GM20000 (cell line): ENCODE results near the gene TMCC1.
"Not testable (repeated sequence)": the region's sequence is repeated elsewhere in the genome, so short reads cannot be mapped to it uniquely, and the experiment has no call there.

Experiments
- DNase-seq: peaks from one replicate; pipeline ENCODE4 v3.0.0; 2012; ENCODE audit warnings: low spot score
- TF ChIP-seq, protein P1 (sequence below): IDR thresholded peaks from 2 replicates; pipeline ENCODE4 v1.5.1; 2012; ENCODE audit warnings: mild to moderate bottlenecking, control low read depth; ENCODE audit errors: extremely low read depth, missing control alignments

The TMCC1 gene

DNA sequence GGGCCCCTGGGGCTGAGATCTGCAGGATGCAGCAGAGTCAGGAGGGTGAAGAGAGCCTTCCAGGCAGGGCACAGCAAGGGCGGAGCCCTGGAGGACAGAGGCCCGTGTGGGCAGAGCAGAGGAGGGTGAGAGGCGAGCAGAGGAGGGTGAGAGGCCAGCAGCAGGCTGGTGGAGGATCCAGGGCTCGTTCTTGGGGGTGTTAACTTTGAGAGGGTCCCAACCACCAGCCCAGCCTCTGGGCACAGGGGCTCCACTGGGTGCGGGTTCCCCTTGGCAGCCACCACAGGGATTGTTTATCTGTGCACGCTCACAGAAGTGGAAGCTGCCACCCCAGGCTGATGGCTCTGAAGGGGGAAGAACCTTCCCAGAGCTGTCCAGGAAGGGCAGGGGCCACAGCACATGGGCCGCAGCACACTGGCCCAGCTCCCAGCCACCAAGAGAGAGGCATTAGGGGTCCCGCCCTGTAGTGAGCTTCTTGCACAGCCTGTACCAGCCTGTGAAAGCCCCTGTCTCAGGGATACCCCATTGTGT lies 277.7 kb downstream of the TMCC1 start:
- TF ChIP-seq, protein P1, sequence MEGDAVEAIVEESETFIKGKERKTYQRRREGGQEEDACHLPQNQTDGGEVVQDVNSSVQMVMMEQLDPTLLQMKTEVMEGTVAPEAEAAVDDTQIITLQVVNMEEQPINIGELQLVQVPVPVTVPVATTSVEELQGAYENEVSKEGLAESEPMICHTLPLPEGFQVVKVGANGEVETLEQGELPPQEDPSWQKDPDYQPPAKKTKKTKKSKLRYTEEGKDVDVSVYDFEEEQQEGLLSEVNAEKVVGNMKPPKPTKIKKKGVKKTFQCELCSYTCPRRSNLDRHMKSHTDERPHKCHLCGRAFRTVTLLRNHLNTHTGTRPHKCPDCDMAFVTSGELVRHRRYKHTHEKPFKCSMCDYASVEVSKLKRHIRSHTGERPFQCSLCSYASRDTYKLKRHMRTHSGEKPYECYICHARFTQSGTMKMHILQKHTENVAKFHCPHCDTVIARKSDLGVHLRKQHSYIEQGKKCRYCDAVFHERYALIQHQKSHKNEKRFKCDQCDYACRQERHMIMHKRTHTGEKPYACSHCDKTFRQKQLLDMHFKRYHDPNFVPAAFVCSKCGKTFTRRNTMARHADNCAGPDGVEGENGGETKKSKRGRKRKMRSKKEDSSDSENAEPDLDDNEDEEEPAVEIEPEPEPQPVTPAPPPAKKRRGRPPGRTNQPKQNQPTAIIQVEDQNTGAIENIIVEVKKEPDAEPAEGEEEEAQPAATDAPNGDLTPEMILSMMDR, result no peak
- no peak for DNase-seq

DNA sequence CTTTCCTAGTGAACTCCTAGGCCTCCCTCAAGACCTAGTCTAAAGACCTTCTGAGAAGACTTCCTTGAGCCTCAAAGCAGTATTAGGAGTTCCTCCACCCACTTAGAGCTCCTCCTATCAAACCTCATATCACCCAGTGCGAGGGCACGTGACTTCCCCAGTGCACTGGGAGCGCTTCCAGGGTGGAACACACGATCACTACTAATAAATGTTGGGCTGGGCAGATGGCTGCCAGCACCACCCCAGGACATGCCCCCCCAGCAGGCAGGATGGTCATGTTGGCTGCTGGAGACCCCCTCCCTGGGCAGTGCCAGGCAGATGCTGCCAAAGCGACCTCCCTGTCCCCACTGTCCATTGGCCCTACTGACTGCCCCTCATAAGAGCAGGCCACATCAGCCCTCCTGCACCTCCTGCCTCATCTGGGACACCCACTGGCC lies 278.6 kb downstream of the TMCC1 start:
- TF ChIP-seq, protein P1, result no peak
- DNase-seq, result no peak

DNA sequence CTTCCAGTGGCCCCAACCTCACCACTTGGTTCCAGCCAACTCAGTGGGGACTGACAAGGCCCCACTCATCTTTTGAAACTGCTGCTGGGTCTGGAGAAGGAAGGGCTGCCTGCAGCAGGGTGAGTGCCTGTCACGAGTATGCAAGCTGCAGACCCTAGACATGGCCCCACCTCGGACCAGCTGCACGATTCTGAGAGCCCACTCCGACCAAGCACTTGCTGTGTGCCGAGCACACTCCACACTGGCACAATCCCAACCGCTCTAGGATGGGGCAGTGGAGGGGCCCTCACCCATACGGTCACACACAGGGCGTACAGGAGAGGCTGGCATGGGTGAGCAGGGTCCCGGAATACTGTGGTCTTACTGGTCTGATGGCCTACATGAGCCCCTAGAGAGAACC lies 279.1 kb downstream of the TMCC1 start:
- TF ChIP-seq, protein P1, result no peak
- no peak for DNase-seq

DNA sequence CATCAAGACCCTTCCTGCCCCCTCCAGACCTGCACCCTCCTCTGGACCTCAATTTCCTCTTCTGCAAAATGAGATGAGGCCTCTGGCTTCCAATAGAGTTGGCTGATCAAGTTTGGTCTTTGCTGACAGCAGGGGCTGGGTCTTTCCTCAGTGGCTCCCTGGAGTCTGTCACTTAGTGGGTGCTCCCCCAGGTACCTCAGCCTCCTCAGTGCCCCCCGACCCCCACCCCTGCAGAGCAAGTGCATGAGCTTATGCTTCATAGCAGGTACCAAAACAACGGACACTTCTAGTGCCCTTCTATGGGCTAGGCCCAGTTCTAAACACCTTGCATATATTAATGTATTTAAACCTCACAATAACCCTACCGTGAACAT lies 280.2 kb downstream of the TMCC1 start:
- no peak for DNase-seq
- TF ChIP-seq, protein P1, result no peak

DNA sequence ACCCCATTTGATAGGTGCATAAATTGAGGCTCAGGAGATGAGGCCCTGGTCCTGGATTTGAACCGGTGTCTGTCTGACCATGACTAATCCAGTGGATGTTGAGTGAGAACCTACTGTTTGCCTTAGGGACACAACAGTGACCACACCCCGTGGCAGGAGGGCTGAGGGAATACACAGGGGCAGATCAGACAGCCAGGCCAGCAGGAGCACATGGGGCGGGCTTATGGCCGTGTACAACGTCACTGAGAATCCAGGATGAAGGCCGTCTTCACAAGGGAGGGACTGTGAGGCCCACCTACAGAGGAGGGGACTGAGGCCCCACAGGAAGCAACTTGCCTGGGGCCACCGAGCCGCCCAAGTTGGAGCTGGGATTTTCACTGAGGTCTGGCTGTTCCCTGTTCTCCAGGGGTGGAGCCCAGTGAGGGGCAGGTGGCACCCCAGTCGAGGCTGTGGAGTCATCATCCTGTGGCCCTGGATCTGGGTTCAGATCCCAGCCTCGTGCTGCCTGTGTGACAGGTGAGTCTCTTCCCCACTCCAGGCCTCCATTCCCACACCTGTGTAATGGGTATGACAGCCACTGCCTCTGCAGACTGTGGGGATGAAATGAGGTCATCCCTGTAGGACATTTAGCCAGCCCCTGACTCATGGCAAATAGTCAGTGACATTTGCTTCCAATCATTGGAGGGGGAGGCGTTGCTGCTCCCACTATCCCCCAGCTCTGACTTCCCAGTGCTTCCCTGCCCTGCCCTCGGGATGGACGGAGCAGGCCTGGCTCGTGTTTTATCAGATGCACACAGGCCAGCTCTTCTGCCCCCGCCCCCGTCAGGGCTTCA lies 280.8 kb downstream of the TMCC1 start:
- DNase-seq, result no peak
- TF ChIP-seq, protein P1, result no peak

DNA sequence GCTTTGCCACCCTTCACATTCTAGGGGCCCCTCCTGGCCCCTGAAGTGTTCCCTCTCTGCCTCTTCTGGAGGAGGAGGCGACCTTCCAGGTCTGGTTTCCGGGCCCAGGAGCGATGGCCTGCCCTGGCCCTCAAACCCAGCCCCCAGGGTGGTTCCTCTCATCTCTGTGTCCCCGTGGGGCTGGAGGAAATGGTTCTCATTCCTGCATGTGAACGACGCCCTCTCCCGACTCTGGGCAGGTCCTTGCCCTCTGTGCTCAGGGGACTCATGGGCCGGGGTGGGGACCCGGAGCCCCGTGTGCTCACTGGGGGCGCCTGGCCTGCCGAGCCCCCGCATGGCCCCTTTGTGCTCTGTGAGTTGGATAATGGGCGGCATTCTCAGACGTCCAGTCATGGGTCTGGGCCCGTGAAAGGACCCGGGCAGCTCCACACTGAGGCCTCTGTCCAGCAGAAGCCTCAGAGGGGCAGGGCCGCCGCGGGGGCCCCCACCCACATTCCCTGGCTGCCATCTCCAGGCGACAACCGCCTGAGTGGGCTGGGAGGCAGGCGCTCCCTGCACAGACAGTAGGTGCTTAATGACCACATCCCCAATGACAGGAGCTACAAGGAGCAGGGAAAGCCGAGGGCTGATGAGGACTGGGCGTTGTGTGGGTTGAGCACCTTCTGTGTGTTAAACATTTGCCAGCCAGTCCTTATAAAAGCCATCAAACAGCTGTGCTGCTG lies 281.5 kb downstream of the TMCC1 start:
- TF ChIP-seq, protein P1, result no peak
- DNase-seq, result no peak

DNA sequence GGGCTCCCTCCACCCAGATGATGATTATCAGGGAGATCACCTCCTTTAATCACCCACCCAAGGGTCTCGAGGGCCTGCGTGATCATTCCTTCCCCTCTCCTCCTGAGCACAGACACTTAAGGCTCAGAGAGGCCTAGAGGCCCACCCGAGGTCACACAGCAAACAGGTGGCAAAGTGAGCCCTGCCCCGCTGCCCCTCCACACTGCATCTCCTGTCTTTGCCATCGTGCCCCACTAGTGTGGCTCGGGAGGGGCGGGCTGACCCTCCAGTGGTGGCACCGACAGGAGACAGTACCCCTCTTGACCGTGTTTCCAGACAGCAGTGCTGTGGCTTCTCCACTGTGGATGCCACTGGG lies 282.1 kb downstream of the TMCC1 start:
- TF ChIP-seq, protein P1, result no peak

DNA sequence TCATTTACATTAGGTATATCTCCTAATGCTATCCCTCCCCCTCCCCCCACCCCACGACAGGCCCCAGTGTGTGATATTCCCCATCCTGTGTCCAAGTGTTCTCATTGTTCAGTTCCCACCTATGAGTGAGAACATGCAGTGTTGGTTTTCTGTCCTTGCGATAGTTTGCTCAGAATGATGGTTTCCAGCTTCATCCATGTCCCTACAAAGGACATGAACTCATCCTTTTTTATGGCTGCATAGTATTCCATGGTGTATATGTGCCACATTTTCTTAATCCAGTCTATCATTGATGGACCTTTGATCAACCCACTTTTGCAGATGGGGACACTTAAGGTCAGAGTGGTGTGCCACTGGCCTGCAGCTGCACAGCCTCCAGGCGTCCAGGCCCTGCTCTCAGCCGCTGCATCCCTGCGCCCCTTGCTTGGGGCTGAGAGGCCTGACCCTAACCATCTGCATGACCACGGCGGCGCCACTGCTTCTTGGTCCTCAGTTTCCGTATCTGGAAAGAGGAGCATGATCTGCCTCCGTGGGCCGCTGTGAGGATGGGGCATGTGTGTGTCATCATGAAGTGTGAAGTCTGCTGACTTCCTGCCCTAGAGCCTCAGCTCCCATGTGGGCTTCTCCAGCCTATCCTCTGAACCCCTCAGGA lies 282.6 kb downstream of the TMCC1 start:
- DNase-seq, result not testable (repeated sequence)

More for the DNA sequence above, 282.1 kb downstream of the TMCC1 start:
- no peak for DNase-seq
